Hepatocyte (in vitro differentiated cells): ENCODE data around the gene SEMA4G. TPM values are rescaled to one million over a fixed set of nuclear protein-coding genes. Genes with fewer than 3 reads are reported as not detected.

Source experiments
- DNase-seq: peaks from one replicate; pipeline ENCODE4 v3.0.0-alpha.2; 2016; ENCODE audit warnings: low spot score
- H2AFZ ChIP-seq: fragments of 200-600 bp; sonication (generic); 2 replicates; pipeline ENCODE4 v1.6.0; 2016; ENCODE audit warnings: antibody characterized with exemption, mild to moderate bottlenecking
- H3K27ac ChIP-seq: fragments of 200-600 bp; sonication (generic); 2 replicates; pipeline ENCODE4 v1.5.1; 2016; ENCODE audit warnings: mild to moderate bottlenecking
- H3K27me3 ChIP-seq: fragments of 200-600 bp; sonication (generic); 2 replicates; pipeline ENCODE4 v1.6.1; 2016
- H3K36me3 ChIP-seq: fragments of 200-600 bp; sonication (generic); replicated peaks from 2 replicates; pipeline ENCODE4 v1.5.1; 2016; ENCODE audit warnings: low read depth; ENCODE audit not compliant: insufficient read depth
- H3K4me1 ChIP-seq: fragments of 200-600 bp; sonication (generic); 2 replicates; pipeline ENCODE4 v1.5.1; 2016; ENCODE audit warnings: mild to moderate bottlenecking, moderate library complexity; ENCODE audit not compliant: insufficient read depth
- H3K4me2 ChIP-seq: fragments of 200-600 bp; sonication (generic); 2 replicates; pipeline ENCODE4 v1.6.0; 2016
- H3K4me3 ChIP-seq: fragments of 200-600 bp; sonication (generic); 2 replicates; pipeline ENCODE4 v1.5.1; 2016; ENCODE audit warnings: mild to moderate bottlenecking
- H3K79me2 ChIP-seq: fragments of 200-600 bp; sonication (generic); 2 replicates; pipeline ENCODE4 v1.6.0; 2017; ENCODE audit warnings: mild to moderate bottlenecking
- H3K9me2 ChIP-seq: fragments of 200-600 bp; sonication (generic); replicated peaks from 2 replicates; pipeline ENCODE4 v1.6.0; 2017; ENCODE audit warnings: mild to moderate bottlenecking; ENCODE audit not compliant: insufficient read depth
- H3K9me3 ChIP-seq: fragments of 200-600 bp; sonication (generic); 2 replicates; pipeline ENCODE4 v1.5.1; 2016; ENCODE audit warnings: low read depth, mild to moderate bottlenecking
- H4K20me1 ChIP-seq: fragments of 200-600 bp; sonication (generic); 2 replicates; pipeline ENCODE4 v1.6.0; 2016; ENCODE audit warnings: mild to moderate bottlenecking; ENCODE audit not compliant: insufficient read depth, poor library complexity, severe bottlenecking
- CTCF ChIP-seq: fragments of 200-600 bp; sonication (generic); IDR thresholded peaks from 2 replicates; pipeline ENCODE4 v1.5.1; 2016; ENCODE audit warnings: antibody characterized with exemption, mild to moderate bottlenecking; ENCODE audit not compliant: poor library complexity
- EZH2 ChIP-seq: fragments of 200-600 bp; sonication (generic); IDR thresholded peaks from 2 replicates; pipeline ENCODE4 v1.6.1; 2016; ENCODE audit warnings: antibody characterized with exemption, mild to moderate bottlenecking, borderline replicate concordance
- EZH2phosphoT487 ChIP-seq: fragments of 200-600 bp; sonication (generic); IDR thresholded peaks from one replicate; pipeline ENCODE4 v1.6.1; 2018; ENCODE audit warnings: antibody characterized with exemption, mild to moderate bottlenecking, low read depth, moderate library complexity; ENCODE audit not compliant: unreplicated experiment, severe bottlenecking
- WGBS: methylation state at CpG from one replicate; pipeline ENCODE4 v1.1.6; 2016; ENCODE audit warnings: low lambda C conversion rate; ENCODE audit errors: missing lambda C conversion rate; 5-methylcytosine and 5-hydroxymethylcytosine counted together
- polyA plus RNA-seq: library from polyadenylated mRNA; unstranded; fragments of >200 nt; fragmentation: Nextera tagmentation; extraction: Ambion mirVana; gene quantifications from 2 replicates; pipeline ENCODE4 v1.2.1, GENCODE V29; 2016
- total RNA-seq: library from RNA; depleted of rRNA; stranded (reverse); fragments of >200 nt; gene quantifications from 2 replicates; pipeline ENCODE4 v1.2.3, GENCODE V29; 2014

SEMA4G gene
- total and polyA plus RNA-seq, 2 experiments from 2014 or later = 38.9 to 54.8 TPM

GRCh38 chr10:101003639-101004206 lies 34.4 kb downstream of the SEMA4G start:
- Histone ChIP-seq H3K4me2 (no peak overlapping the region), H3K4me3 (no peak overlapping the region), H2AFZ (no peak overlapping the region), H3K9me3 (no peaks in the 10 kb centered on the region), H3K27ac (no peak overlapping the region), H3K27me3 (no peaks in the 10 kb centered on the region), H3K36me3 (no peaks in the 10 kb centered on the region), H3K79me2 (peaks cover 53% of the 10 kb centered on the region), H3K4me1 (peaks cover 16% of the 10 kb centered on the region), H3K9me2 (no peaks in the 10 kb centered on the region), H4K20me1 (peaks cover 10% of the 10 kb centered on the region)
- 96% methylated on average over 15 of the region's 18 CpGs for WGBS
- TF ChIP-seq EZH2 = no peak
- TF ChIP-seq EZH2phosphoT487 = no peak
- no peak for TF ChIP-seq CTCF
- DNase-seq = no peak

- no peaks in the 10 kb centered on the region for H3K9me3 ChIP-seq
- WGBS = 97% methylated on average over 23 of the region's 23 CpGs
- no peak overlapping the region for H3K4me3 ChIP-seq
- TF ChIP-seq CTCF (no peak), EZH2 (no peak), EZH2phosphoT487 (no peak)
- no peak overlapping the region for H3K27ac ChIP-seq
- no peaks in the 10 kb centered on the region for H3K9me2 ChIP-seq
- H3K4me1 ChIP-seq = peaks cover 13% of the 10 kb centered on the region
- H3K36me3 ChIP-seq = no peaks in the 10 kb centered on the region
- H3K27me3 ChIP-seq = no peaks in the 10 kb centered on the region
- DNase-seq = no peak
- peaks cover 10% of the 10 kb centered on the region for H4K20me1 ChIP-seq
- H3K79me2 ChIP-seq = peaks cover 46% of the 10 kb centered on the region
- no peak overlapping the region for H3K4me2 ChIP-seq
- no peak overlapping the region for H2AFZ ChIP-seq
These were observed 36.1 kb downstream of the SEMA4G start for GRCh38 chr10:101005361-101005760.

GRCh38 chr10:101005869-101006567 lies 36.7 kb downstream of the SEMA4G start:
- TF ChIP-seq EZH2 (no peak), EZH2phosphoT487 (no peak), CTCF (no peak)
- 93% methylated on average over 4 of the region's 4 CpGs for WGBS
- H4K20me1 ChIP-seq = peaks cover 10% of the 10 kb centered on the region
- H3K4me2 ChIP-seq = no peak overlapping the region
- H3K27me3 ChIP-seq = no peaks in the 10 kb centered on the region
- peaks cover 10% of the 10 kb centered on the region for H3K4me1 ChIP-seq
- H3K9me3 ChIP-seq = no peaks in the 10 kb centered on the region
- H3K36me3 ChIP-seq = no peaks in the 10 kb centered on the region
- H3K79me2 ChIP-seq = peaks cover 39% of the 10 kb centered on the region
- no peak overlapping the region for H3K4me3 ChIP-seq
- no peak overlapping the region for H2AFZ ChIP-seq
- no peaks in the 10 kb centered on the region for H3K9me2 ChIP-seq
- H3K27ac ChIP-seq = no peak overlapping the region
- no peak for DNase-seq
